CD14-positive monocyte (primary cell): ENCODE results near the gene NOTCH4. TPM values are rescaled to one million over a fixed set of nuclear protein-coding genes. Genes with fewer than 3 reads are reported as not detected.

Experiments
- DNase-seq, 3 donors: peaks; one replicate each; pipeline ENCODE4 v3.0.0-alpha.2; 2011 to 2022
- H2AFZ ChIP-seq: 2 replicates; pipeline ENCODE4 v1.6.0; 2012; ENCODE audit warnings: mild to moderate bottlenecking, low read depth, low read length, inconsistent platforms; ENCODE audit not compliant: insufficient read depth, poor library complexity, severe bottlenecking
- H3K27ac ChIP-seq, 2 donors: 1 replicate in 1 of 2; 2 replicates in 1 of 2; pipeline ENCODE4 v1.5.1; 2012 to 2013; ENCODE audit warnings: low read length in 2 of 2, control low read depth in 1 of 2, inconsistent platforms in 1 of 2, low read depth in 1 of 2, mild to moderate bottlenecking in 1 of 2
- H3K27me3 ChIP-seq, 2 donors: one replicate each; pipeline versions ENCODE4 v1.6.0 to v1.6.1; 2011 to 2013; ENCODE audit warnings: low read length in 2 of 2; ENCODE audit not compliant: control insufficient read depth in 2 of 2, insufficient read depth in 2 of 2
- H3K36me3 ChIP-seq, 2 donors: replicated peaks in 1 of 2; 1 replicate in 1 of 2; 2 replicates in 1 of 2; pipeline versions ENCODE4 v1.5.1 to v1.6.1; 2012 to 2013; ENCODE audit warnings: low read length in 2 of 2, control low read depth in 1 of 2, inconsistent platforms in 1 of 2, mild to moderate bottlenecking in 1 of 2; ENCODE audit not compliant: insufficient read depth in 2 of 2, control insufficient read depth in 1 of 2
- H3K4me1 ChIP-seq, 2 donors: 1 replicate in 1 of 2; 2 replicates in 1 of 2; pipeline versions ENCODE4 v1.5.1 to v1.6.1; 2012 to 2013; ENCODE audit warnings: low read length in 2 of 2, control low read depth in 1 of 2, inconsistent platforms in 1 of 2, mild to moderate bottlenecking in 1 of 2, moderate library complexity in 1 of 2; ENCODE audit not compliant: insufficient read depth in 2 of 2, control insufficient read depth in 1 of 2
- H3K4me2 ChIP-seq: replicated peaks from 2 replicates; pipeline ENCODE3; 2012; ENCODE audit warnings: low read length, moderate library complexity, mild to moderate bottlenecking; ENCODE audit not compliant: poor library complexity, severe bottlenecking; ENCODE audit errors: extremely low read depth
- H3K4me3 ChIP-seq, 3 experiments: fragments of 200-600 bp in 1 of 3; sonication (generic) in 1 of 3; replicated peaks in 1 of 3; 1 replicate in 2 of 3; 2 replicates in 1 of 3; pipeline ENCODE4 v1.5.1; 2011 to 2013; ENCODE audit warnings: low read length in 3 of 3, mild to moderate bottlenecking in 3 of 3, control low read depth in 2 of 3, low read depth in 2 of 3, inconsistent platforms in 1 of 3, moderate library complexity in 1 of 3
- H3K79me2 ChIP-seq: 2 replicates; pipeline ENCODE4 v1.6.0; 2012; ENCODE audit warnings: mild to moderate bottlenecking, control low read depth, inconsistent platforms, low read length, moderate library complexity; ENCODE audit not compliant: insufficient read depth
- H3K9ac ChIP-seq: 2 replicates; pipeline ENCODE4 v1.6.0; 2017; ENCODE audit warnings: low read length, mild to moderate bottlenecking; ENCODE audit not compliant: insufficient read depth, poor library complexity, severe bottlenecking
- H3K9me3 ChIP-seq, 2 donors: replicated peaks in 1 of 2; 1 replicate in 1 of 2; 2 replicates in 1 of 2; pipeline versions ENCODE4 v1.5.1 to v1.6.1; 2012 to 2013; ENCODE audit warnings: low read length in 2 of 2, control low read depth in 1 of 2; ENCODE audit not compliant: control insufficient read depth in 1 of 2, insufficient read depth in 1 of 2
- H4K20me1 ChIP-seq: 2 replicates; pipeline ENCODE4 v1.6.0; 2012; ENCODE audit warnings: mild to moderate bottlenecking, low read length, control low read depth, moderate library complexity; ENCODE audit not compliant: insufficient read depth
- H3K27ac Mint-ChIP-seq, 7 donors: one replicate each; pipeline ENCODE4 v1.8.0; 2020; ENCODE audit warnings: mild to moderate bottlenecking in 7 of 7, mixed read lengths in 7 of 7, moderate library complexity in 6 of 7, inconsistent platforms in 2 of 7
- H3K27me3 Mint-ChIP-seq, 3 donors: one replicate each; pipeline ENCODE4 v1.8.0; 2021 to 2022; ENCODE audit warnings: low read depth in 3 of 3, mild to moderate bottlenecking in 3 of 3, mixed read lengths in 3 of 3, moderate library complexity in 3 of 3, inconsistent platforms in 1 of 3
- H3K36me3 Mint-ChIP-seq, 2 donors: one replicate each; pipeline ENCODE4 v1.8.0; 2020; ENCODE audit warnings: mixed read lengths in 2 of 2, inconsistent platforms in 1 of 2, mild to moderate bottlenecking in 1 of 2
- H3K4me1 Mint-ChIP-seq: one replicate; pipeline ENCODE4 v1.8.0; 2020; ENCODE audit warnings: mild to moderate bottlenecking, mixed read lengths
- H3K4me3 Mint-ChIP-seq, 2 donors: one replicate each; pipeline ENCODE4 v1.8.0; 2020; ENCODE audit warnings: mild to moderate bottlenecking in 2 of 2, mixed read lengths in 2 of 2, moderate library complexity in 1 of 2
- H3K9me3 Mint-ChIP-seq, 7 donors: one replicate each; pipeline ENCODE4 v1.8.0; 2020 to 2022; ENCODE audit warnings: mixed read lengths in 7 of 7, mild to moderate bottlenecking in 6 of 7, moderate library complexity in 6 of 7, inconsistent platforms in 2 of 7
- WGBS: methylation state at CpG from one replicate; pipeline ENCODE4 v1.1.5; 2013; ENCODE audit warnings: missing lambda C conversion rate; ENCODE audit not compliant: insufficient coverage; 5-methylcytosine and 5-hydroxymethylcytosine counted together
- intact Hi-C, 2 donors: fragments of 100-400 bp; cut with micrococcal nuclease; formaldehyde crosslinking; loops; one replicate each; pipeline versions ENCODE4 v1.15.0 to v1.15.1; 2023
- polyA plus RNA-seq, 3 donors: library from polyadenylated mRNA; depleted of rRNA in 1 of 3; unstranded in 2 of 3; stranded (reverse) in 1 of 3; fragments of 300-500 nt in 2 of 3; fragments of >200 nt in 1 of 3; fragmentation: Illumina TruSeq in 2 of 3; gene quantifications; 1 replicate in 2 of 3; 2 replicates in 1 of 3; pipeline ENCODE4 v1.2.3, GENCODE V29; 2012 to 2021
- TF ChIP-seq, protein P1 (sequence below): fragments of 200-600 bp; IDR thresholded peaks from one replicate; pipeline ENCODE4 v1.8.0; 2022; ENCODE audit warnings: antibody characterized with exemption, mild to moderate bottlenecking

NOTCH4 gene
- polyA plus RNA-seq, 3 donors, result 5.2 to 8.1 (median 6.1) TPM

DNA sequence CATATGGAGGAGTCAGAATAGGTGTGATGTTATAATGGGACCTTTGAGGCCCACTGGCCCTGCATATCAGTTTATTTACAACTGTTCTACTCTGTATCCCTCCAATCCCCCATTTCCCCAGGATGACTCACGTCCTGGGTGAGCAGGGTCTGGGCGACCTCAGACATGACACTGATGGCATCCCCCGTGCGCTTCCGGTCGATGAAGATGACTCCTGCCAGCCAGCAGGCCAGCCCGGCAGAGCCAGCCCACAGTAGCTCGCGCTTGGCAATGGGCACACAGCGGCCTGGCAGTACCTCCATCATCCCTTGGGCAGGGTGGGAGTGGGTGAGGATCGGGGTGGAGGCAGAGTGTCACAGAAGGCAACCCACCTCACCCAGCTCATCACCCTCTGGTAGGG, 53.6 kb downstream of the NOTCH4 start:
- Histone ChIP-seq H3K9me3 (no peaks in the 10 kb centered on the region), H3K4me2 (no peak overlapping the region), H4K20me1 (no peaks in the 10 kb centered on the region), H2AFZ (no peak overlapping the region), H3K27me3 (no peaks in the 10 kb centered on the region), H3K27ac (no peak overlapping the region), H3K9ac (no peak overlapping the region), H3K4me1 (peaks cover 14 to 20% of the 10 kb centered on the region in 2 donors), H3K79me2 (peaks cover 11% of the 10 kb centered on the region), H3K4me3 (no peak overlapping the region), H3K36me3 (peaks cover 27 to 32% of the 10 kb centered on the region in 2 donors)
- Mint-ChIP-seq H3K36me3 (peaks cover 32 to 38% of the 10 kb centered on the region in 2 donors), H3K4me1 (peaks cover 25% of the 10 kb centered on the region), H3K9me3 (no peaks in the 10 kb centered on the region), H3K4me3 (no peak overlapping the region), H3K27me3 (peaks cover 0 to 3% (median 0%) of the 10 kb centered on the region in 3 donors), H3K27ac (peak overlapping the region in 3 of 7 donors; percentile 47 to 64 (median 48))
- intact Hi-C loops, result no loop called here
- 87% methylated on average over 2 of the region's 11 CpGs for WGBS
- no peak for DNase-seq
- TF ChIP-seq, protein P1, sequence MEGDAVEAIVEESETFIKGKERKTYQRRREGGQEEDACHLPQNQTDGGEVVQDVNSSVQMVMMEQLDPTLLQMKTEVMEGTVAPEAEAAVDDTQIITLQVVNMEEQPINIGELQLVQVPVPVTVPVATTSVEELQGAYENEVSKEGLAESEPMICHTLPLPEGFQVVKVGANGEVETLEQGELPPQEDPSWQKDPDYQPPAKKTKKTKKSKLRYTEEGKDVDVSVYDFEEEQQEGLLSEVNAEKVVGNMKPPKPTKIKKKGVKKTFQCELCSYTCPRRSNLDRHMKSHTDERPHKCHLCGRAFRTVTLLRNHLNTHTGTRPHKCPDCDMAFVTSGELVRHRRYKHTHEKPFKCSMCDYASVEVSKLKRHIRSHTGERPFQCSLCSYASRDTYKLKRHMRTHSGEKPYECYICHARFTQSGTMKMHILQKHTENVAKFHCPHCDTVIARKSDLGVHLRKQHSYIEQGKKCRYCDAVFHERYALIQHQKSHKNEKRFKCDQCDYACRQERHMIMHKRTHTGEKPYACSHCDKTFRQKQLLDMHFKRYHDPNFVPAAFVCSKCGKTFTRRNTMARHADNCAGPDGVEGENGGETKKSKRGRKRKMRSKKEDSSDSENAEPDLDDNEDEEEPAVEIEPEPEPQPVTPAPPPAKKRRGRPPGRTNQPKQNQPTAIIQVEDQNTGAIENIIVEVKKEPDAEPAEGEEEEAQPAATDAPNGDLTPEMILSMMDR, result no peak

DNA sequence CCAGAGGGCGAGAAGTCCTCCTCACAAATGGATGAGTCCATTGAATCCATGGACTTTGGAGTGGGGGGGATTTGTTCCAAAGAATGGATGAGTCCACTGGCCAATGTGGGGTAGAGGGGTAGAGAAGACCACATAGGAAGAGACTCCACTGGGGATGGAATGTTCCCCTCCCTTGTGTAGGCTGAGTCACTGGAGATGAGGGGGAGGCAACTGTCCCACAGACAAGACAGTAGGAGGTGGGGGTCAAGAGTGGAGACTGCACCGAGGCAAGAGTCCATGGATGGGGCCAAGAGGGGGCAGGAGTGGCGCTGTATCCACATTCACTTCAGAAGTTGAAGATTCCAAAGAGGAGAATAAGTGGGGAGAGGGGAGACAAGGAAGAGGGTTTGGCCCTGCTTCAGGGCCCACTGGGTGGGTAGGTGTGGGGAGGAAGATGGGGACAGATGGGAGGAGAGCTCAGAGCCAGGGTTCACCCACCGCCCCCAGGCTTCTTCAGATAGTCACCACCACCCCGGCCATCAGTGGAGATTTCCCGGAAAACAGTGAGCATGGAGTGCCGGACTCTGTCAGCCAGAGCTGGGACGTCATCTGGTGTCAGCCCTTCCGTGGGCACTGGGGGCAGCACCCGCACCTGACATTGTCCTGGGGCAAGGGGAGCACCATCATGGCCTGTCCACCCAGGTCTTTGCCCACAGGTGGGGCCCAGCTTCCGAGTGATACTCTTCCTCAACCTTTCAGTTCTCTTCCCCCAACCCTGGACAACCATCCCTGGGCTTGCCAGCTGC, 54.9 kb downstream of the NOTCH4 start:
- Histone ChIP-seq H3K4me1 (peaks cover 7 to 13% of the 10 kb centered on the region in 2 donors), H3K4me2 (no peak overlapping the region), H3K4me3 (no peak overlapping the region), H3K79me2 (no peaks in the 10 kb centered on the region), H2AFZ (no peak overlapping the region), H4K20me1 (no peaks in the 10 kb centered on the region), H3K27me3 (no peaks in the 10 kb centered on the region), H3K9ac (no peak overlapping the region), H3K9me3 (no peaks in the 10 kb centered on the region), H3K27ac (no peak overlapping the region), H3K36me3 (peaks cover 27 to 32% of the 10 kb centered on the region in 2 donors)
- DNase-seq, result no peak
- TF ChIP-seq, protein P1, result no peak
- intact Hi-C loops, result no loop called here
- Mint-ChIP-seq H3K4me1 (peaks cover 14% of the 10 kb centered on the region), H3K9me3 (no peaks in the 10 kb centered on the region), H3K27me3 (peaks cover 0 to 3% (median 0%) of the 10 kb centered on the region in 3 donors), H3K36me3 (peaks cover 32 to 38% of the 10 kb centered on the region in 2 donors), H3K27ac (peak overlapping the region in 1 of 7 donors; percentile 16), H3K4me3 (no peak overlapping the region)
- 95% methylated on average over 9 of the region's 11 CpGs for WGBS
